Coronary artery (tissue), 2 donors: ENCODE measurements around the gene KATNIP.

Experiments
- DNase-seq: peaks from one replicate; pipeline ENCODE4 v3.0.0-alpha.2; 2017; ENCODE audit warnings: low spot score
- H3K27ac ChIP-seq, 2 donors: fragments of 200-600 bp; sonication (generic); one replicate each; pipeline ENCODE4 v1.5.1; 2016 to 2019
- H3K4me3 ChIP-seq: fragments of 200-600 bp; sonication (generic); 2 replicates; pipeline ENCODE4 v1.5.1; 2016; ENCODE audit warnings: mild to moderate bottlenecking, moderate library complexity
- TF ChIP-seq, protein P1 (sequence below): fragments of 200-600 bp; sonication (generic); IDR thresholded peaks from one replicate; pipeline ENCODE4 v1.5.1; 2019; ENCODE audit warnings: antibody characterized with exemption

The KATNIP gene

DNA sequence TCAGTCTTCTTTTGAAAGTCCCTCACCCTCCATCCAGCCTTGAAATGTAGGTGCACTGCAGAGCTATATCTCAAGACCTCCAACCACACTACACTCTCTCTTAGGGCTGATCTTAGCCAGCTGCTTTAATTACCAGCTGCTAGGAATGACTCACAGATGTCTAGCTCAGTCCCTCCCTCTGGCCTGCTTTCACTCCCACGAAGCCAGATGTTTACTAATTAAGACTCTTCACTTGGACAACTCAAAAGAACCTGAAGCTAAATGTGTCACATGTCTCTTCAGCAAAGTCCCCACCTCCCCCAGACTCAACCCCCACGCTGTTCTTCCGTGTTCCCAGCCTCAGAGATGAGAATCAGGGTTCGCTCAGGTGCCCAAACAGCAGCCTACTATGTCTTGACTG is 2.8 kb upstream of the KATNIP start:
- TF ChIP-seq, protein P1, sequence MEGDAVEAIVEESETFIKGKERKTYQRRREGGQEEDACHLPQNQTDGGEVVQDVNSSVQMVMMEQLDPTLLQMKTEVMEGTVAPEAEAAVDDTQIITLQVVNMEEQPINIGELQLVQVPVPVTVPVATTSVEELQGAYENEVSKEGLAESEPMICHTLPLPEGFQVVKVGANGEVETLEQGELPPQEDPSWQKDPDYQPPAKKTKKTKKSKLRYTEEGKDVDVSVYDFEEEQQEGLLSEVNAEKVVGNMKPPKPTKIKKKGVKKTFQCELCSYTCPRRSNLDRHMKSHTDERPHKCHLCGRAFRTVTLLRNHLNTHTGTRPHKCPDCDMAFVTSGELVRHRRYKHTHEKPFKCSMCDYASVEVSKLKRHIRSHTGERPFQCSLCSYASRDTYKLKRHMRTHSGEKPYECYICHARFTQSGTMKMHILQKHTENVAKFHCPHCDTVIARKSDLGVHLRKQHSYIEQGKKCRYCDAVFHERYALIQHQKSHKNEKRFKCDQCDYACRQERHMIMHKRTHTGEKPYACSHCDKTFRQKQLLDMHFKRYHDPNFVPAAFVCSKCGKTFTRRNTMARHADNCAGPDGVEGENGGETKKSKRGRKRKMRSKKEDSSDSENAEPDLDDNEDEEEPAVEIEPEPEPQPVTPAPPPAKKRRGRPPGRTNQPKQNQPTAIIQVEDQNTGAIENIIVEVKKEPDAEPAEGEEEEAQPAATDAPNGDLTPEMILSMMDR = no peak
- Histone ChIP-seq H3K27ac (no peak overlapping the region), H3K4me3 (no peak overlapping the region)
- no peak for DNase-seq

DNA sequence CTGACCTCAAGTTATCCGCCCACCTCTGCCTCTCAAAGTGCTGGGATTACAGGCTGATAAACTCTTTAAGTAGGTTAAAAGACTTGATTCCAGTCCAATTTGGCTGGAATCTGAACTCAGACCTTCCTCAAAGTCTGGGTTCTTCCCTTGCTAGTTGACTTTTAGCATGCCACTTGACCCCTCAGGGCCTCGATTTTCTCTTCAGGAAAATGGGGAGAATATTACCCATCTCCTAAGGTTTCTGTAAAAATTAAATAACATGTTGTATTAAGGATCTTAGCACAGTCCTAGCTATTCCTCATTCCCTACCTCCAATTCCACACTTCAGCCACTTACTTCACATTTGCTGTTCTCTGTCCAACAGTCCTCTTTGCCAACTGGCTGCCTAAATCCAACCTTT is 2.1 kb upstream of the KATNIP start:
- H3K4me3 ChIP-seq = no peak overlapping the region
- TF ChIP-seq, protein P1 = no peak
- no peak for DNase-seq
- no peak overlapping the region for H3K27ac ChIP-seq

DNA sequence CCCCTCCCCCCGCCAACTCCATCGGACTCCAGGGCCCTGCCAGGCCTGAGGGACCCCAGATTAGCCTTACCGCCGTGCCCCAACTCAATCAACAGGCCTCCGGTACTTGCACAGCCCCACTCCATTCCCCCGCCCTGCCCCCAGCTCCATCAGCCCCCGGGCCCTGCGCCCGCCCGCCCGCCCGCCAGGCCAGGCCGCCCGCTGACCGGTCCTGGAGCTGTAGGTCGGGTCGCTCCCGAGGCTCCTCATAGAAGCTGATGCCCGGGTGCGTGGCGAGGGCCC is 539 bp upstream of the KATNIP start:
- DNase-seq = no peak
- TF ChIP-seq, protein P1 = no peak
- peak overlapping the region; percentile 56 to 86 for H3K27ac ChIP-seq
- H3K4me3 ChIP-seq = peak overlapping the region; percentile 88

DNA sequence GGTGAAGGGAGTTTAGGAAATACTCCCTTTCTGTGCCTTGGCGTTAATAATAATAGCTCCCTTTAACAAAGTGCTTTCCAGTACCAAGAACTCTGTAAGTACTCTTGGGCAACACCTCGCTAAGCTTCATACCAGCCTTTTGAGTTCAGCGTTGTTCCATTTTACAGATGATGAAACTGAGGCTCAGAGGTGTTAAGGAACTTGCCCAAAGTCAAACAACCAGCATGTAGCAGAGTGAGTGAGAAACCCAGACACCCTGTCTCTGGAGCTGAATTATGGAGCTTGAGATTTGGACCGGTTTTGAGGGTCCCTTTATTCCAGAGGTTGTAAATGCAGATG is 607 bp downstream of the KATNIP start:
- Histone ChIP-seq H3K4me3 (peak overlapping the region; percentile 88), H3K27ac (peak overlapping the region; percentile 53 to 86)
- no peak for DNase-seq
- TF ChIP-seq, protein P1 = no peak

DNA sequence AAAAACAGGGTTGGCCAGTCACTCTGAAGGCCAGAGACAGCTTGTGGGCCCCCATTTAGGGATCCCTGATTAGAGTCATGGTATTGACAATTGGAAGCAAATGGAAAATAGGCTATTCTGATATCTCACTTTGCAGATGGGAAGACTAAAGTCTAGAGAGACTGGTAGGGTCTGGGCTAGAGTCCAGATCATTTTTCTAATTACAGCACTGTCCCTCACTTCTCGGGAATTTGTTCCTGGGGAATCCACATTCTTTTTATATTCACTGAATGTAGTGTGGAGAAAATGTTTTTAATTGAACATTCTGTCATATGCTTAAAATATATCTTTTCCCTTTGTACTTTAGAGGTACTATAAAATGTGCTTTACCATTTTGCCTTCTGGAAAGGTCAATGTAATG is 1.1 kb downstream of the KATNIP start:
- Histone ChIP-seq H3K4me3 (peak overlapping the region; percentile 88), H3K27ac (no peak overlapping the region)
- TF ChIP-seq, protein P1 = no peak
- DNase-seq = no peak

DNA sequence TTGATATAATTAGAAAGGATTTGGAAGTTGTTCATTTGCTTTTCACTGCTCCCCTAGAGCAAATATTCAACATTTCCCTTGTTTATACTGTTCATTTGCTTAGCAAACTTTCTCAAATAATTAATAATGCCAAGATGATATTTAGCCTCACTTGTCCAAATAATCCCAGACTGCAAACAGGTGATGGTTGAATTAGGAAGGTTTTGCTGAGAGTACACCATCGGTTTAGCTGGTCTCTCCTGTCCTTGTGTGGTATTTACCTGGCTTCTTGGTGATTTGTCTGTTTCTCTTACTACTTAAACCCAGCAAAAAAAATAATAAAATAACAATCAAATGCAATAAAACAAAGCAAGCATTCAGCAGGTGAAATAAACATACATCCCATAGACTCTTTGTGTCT is 6.5 kb downstream of the KATNIP start:
- no peak for DNase-seq
- TF ChIP-seq, protein P1 = no peak
- no peak overlapping the region for H3K27ac ChIP-seq
- H3K4me3 ChIP-seq = no peak overlapping the region

DNA sequence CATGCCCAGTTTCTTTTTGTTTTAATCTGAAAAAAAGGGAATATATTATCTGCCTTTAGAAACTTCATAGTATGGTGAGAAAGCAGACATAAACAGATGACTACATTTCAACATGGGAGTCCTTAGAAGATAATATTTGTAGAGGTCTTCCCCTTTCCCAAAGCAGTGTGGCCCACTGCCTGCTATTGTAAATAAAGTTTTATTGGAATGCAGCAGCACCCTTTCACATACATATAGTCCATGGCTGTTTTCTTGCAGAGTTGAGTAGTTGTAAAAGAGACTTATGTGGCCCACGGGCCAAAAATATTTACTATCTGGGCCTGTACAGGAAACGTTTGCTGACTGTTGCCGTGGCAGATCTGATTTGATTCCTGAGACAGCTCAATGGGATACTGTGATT is 8.5 kb downstream of the KATNIP start:
- TF ChIP-seq, protein P1 = no peak
- Histone ChIP-seq H3K27ac (no peak overlapping the region), H3K4me3 (no peak overlapping the region)
- DNase-seq = no peak
